ENCODE results near the gene PLPPR4. TPM values are rescaled to one million over a fixed set of nuclear protein-coding genes. Genes with fewer than 3 reads are reported as not detected.

The PLPPR4 gene
- total RNA-seq, 1 experiment from 2014 or later: 0.42 TPM

GRCh38 chr1:99331083-99331482 lies 66.8 kb downstream of the PLPPR4 start (continued):
- TF ChIP-seq REST (IDR thresholded peaks at IDR 0.05; ENCODE audit: low read depth): no peak
- no peak for TF ChIP-seq SP1 (IDR thresholded peaks at IDR 0.05; ENCODE audit: low read depth)

GRCh38 chr1:99331636-99332035 lies 67.3 kb downstream of the PLPPR4 start:
- H3K4me1 ChIP-seq (ENCODE audit: control insufficient read depth in 1 of 2, insufficient read depth in 2 of 2, low read length in 2 of 2): no peaks in the 10 kb centered on the region
- RAD21 ChIA-PET (ENCODE audit: low non-redundant PET in 1 of 2, low total read pairs in 2 of 2, uncharacterized antibody in 2 of 2, unreplicated experiment in 2 of 2): no interaction called here
- TF ChIP-seq EZH2phosphoT487 (IDR thresholded peaks at IDR 0.05; ENCODE audit: borderline replicate concordance): no peak
- TF ChIP-seq POLR2AphosphoS5 (IDR thresholded peaks at IDR 0.05; ENCODE audit: low read depth, low read length): no peak
- TF ChIP-seq ZBTB33 (IDR thresholded peaks at IDR 0.05; ENCODE audit: extremely low read depth, insufficient replicate concordance, low read length): no peak
- TF ChIP-seq SIN3A (IDR thresholded peaks at IDR 0.05; ENCODE audit: low read depth): no peak
- TF ChIP-seq CTCF (IDR thresholded peaks at IDR 0.05 in 2 of 3, conservative IDR thresholded peaks at IDR 0.05 in 1 of 3; ENCODE audit: borderline replicate concordance in 1 of 3, insufficient read depth in 1 of 3, low read depth in 2 of 3, low read length in 2 of 3): no peak
- no peak for TF ChIP-seq SRF (IDR thresholded peaks at IDR 0.05; ENCODE audit: low read depth)
- TF ChIP-seq ELF1 (IDR thresholded peaks at IDR 0.05; ENCODE audit: borderline replicate concordance, low read depth): no peak
- no peak for TF ChIP-seq JUND (IDR thresholded peaks at IDR 0.05)
- TF ChIP-seq CBX3 (IDR thresholded peaks at IDR 0.05; ENCODE audit: low read depth): no peak
- TF ChIP-seq EZH2 (IDR thresholded peaks at IDR 0.05): no peak
- TF ChIP-seq SP1 (IDR thresholded peaks at IDR 0.05; ENCODE audit: low read depth): no peak
- no peak for TF ChIP-seq ZNF274 (IDR thresholded peaks at IDR 0.05; ENCODE audit: low read depth, low read length)
- TF ChIP-seq EGR1 (IDR thresholded peaks at IDR 0.05; ENCODE audit: low read depth): no peak
- no peak for TF ChIP-seq TCF7L2 (IDR thresholded peaks at IDR 0.05; ENCODE audit: borderline replicate concordance, extremely low read depth, insufficient read depth, insufficient read length)
- no peak for TF ChIP-seq ATF3 (IDR thresholded peaks at IDR 0.05)

More at GRCh38 chr1:99331636-99332035, 67.3 kb downstream of the PLPPR4 start:
- no peak for DNase-seq (ENCODE audit: low read depth, low spot score)
- POLR2A ChIA-PET: no interaction called here
- no peaks in the 10 kb centered on the region for H3K9me2 ChIP-seq (ENCODE audit: insufficient read depth)
- ATAC-seq: no peak
- H4K20me1 ChIP-seq (ENCODE audit: insufficient read depth): no peaks in the 10 kb centered on the region
- no peaks in the 10 kb centered on the region for H3K9me3 ChIP-seq (ENCODE audit: control insufficient read depth in 1 of 2, insufficient read depth in 1 of 2, low read depth in 1 of 2, low read length in 2 of 2)
- CTCF ChIA-PET: no interaction called here
- no peak overlapping the region for H2AFZ ChIP-seq (ENCODE audit: low read depth, low read length, poor library complexity, severe bottlenecking)
- H3K27ac ChIP-seq (ENCODE audit: low read depth, low read length): no peak overlapping the region
- intact Hi-C loops (cut with micrococcal nuclease): no loop called here
- no peaks in the 10 kb centered on the region for H3K27me3 ChIP-seq (ENCODE audit: insufficient read depth, low read length)
- H3K36me3 ChIP-seq (ENCODE audit: control insufficient read depth in 1 of 2, insufficient read depth in 2 of 2, low read length in 2 of 2): no peaks in the 10 kb centered on the region
- no peak overlapping the region for H3K4me2 ChIP-seq (ENCODE audit: low read length)
- no TSS peak for BruUV-seq (replicated peaks)
- H3K79me2 ChIP-seq (ENCODE audit: insufficient read depth, low read length): no peaks in the 10 kb centered on the region
- no peak overlapping the region for H3K9ac ChIP-seq (ENCODE audit: low read length)
- H3K4me3 ChIP-seq (replicated peaks in 1 of 2; ENCODE audit: low read depth in 1 of 2, low read length in 2 of 2): no peak overlapping the region

Data from HCT116 (cell line).